PFSK-1 (cell line): Measurements from ENCODE around the gene APBB1IP.

ENCODE experiments used
- FOXP2 ChIP-seq: optimal IDR thresholded peaks from 2 replicates; pipeline ENCODE3; 2011; ENCODE audit warnings: borderline replicate concordance, control low read depth, inconsistent platforms; ENCODE audit not compliant: insufficient read depth; ENCODE audit errors: extremely low read length, extremely low read depth
- POLR2AphosphoS5 ChIP-seq: IDR thresholded peaks from 2 replicates; pipeline ENCODE4 v1.6.1; 2012; ENCODE audit warnings: low read depth, mild to moderate bottlenecking, control low read depth, low read length, moderate library complexity
- SIN3A ChIP-seq: IDR thresholded peaks from 2 replicates; pipeline ENCODE4 v1.6.1; 2012; ENCODE audit warnings: mild to moderate bottlenecking, low read length, moderate library complexity, borderline replicate concordance; ENCODE audit not compliant: insufficient read depth
- TAF1 ChIP-seq: IDR thresholded peaks from 2 replicates; pipeline ENCODE4 v1.6.1; 2012; ENCODE audit warnings: low read length, control low read depth, borderline replicate concordance; ENCODE audit not compliant: insufficient read depth
- TF ChIP-seq, protein P1 (sequence below), 2 experiments: IDR thresholded peaks; 2 replicates each; pipeline versions ENCODE4 v1.6.1 to v1.8.0; 2011 to 2012; ENCODE audit warnings: low read depth in 2 of 2, low read length in 2 of 2, control low read depth in 1 of 2, inconsistent platforms in 1 of 2, mild to moderate bottlenecking in 1 of 2, moderate library complexity in 1 of 2; ENCODE audit not compliant: insufficient read depth in 1 of 2

Gene APBB1IP

DNA sequence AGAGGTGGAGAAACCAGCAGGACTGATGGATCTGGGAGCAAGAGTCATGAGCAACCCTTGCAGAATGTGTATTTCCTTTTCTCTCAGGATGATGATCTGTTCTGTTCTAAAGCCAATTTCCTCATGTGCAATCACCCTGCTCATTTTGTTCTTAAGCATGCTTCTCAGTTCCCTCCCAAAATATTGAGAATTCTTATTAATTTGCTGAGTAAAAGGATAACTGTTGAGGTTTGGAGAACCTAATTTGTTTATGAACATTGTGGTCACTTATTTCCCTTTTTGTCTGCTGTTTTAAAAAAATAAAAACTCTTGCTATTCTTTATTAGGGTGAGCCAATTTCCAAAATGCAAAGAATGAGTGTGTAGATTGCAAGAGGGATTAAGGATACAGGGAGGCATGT is 106.8 kb downstream of the APBB1IP start:
- TF ChIP-seq, protein P1, sequence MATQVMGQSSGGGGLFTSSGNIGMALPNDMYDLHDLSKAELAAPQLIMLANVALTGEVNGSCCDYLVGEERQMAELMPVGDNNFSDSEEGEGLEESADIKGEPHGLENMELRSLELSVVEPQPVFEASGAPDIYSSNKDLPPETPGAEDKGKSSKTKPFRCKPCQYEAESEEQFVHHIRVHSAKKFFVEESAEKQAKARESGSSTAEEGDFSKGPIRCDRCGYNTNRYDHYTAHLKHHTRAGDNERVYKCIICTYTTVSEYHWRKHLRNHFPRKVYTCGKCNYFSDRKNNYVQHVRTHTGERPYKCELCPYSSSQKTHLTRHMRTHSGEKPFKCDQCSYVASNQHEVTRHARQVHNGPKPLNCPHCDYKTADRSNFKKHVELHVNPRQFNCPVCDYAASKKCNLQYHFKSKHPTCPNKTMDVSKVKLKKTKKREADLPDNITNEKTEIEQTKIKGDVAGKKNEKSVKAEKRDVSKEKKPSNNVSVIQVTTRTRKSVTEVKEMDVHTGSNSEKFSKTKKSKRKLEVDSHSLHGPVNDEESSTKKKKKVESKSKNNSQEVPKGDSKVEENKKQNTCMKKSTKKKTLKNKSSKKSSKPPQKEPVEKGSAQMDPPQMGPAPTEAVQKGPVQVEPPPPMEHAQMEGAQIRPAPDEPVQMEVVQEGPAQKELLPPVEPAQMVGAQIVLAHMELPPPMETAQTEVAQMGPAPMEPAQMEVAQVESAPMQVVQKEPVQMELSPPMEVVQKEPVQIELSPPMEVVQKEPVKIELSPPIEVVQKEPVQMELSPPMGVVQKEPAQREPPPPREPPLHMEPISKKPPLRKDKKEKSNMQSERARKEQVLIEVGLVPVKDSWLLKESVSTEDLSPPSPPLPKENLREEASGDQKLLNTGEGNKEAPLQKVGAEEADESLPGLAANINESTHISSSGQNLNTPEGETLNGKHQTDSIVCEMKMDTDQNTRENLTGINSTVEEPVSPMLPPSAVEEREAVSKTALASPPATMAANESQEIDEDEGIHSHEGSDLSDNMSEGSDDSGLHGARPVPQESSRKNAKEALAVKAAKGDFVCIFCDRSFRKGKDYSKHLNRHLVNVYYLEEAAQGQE (IDR thresholded peaks at IDR 0.05; ENCODE audit: insufficient read depth in 1 of 2, low read depth in 2 of 2, low read length in 2 of 2), result no peak
- no peak for TF ChIP-seq SIN3A
- no peak for TF ChIP-seq POLR2AphosphoS5
- TF ChIP-seq FOXP2, result no peak
- TF ChIP-seq TAF1, result no peak

DNA sequence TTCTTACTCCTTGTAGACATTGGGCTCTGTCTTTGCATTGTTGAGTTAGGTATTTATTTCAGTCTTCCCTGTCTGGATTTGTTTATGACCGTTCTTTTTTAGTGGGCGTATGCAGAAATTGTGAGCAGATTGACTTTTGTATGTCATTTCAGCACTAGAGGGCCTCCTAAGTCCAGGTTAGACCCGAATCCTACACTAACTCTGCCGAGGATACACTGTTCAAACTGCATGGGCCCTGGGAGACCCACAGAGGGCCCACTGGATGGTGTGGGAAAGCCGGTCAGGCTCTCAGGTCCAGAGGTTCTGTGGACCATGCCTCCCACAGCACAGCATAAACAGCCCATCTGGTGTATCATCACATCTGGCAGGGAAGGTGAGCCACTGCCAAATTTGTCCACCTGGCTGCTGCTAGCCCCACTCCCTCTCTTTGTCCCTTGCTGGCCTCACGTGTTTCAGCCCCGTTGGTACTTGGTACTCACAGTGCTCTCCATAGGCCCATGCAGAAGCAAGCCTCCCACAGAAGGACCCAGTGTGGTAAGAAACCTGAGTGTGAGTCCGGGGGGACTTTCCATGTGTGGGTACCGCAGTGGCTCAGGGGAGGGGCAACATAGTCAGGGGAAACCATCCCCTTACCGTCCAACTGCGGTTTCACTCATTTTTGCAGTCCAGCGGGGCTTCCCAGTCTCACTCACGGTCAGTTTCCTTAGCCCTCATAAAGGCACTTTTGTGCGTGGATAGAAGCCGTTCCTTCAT is 112.8 kb downstream of the APBB1IP start:
- TF ChIP-seq POLR2AphosphoS5, result no peak
- TF ChIP-seq, protein P1 (IDR thresholded peaks at IDR 0.05; ENCODE audit: insufficient read depth in 1 of 2, low read depth in 2 of 2, low read length in 2 of 2), result no peak

DNA sequence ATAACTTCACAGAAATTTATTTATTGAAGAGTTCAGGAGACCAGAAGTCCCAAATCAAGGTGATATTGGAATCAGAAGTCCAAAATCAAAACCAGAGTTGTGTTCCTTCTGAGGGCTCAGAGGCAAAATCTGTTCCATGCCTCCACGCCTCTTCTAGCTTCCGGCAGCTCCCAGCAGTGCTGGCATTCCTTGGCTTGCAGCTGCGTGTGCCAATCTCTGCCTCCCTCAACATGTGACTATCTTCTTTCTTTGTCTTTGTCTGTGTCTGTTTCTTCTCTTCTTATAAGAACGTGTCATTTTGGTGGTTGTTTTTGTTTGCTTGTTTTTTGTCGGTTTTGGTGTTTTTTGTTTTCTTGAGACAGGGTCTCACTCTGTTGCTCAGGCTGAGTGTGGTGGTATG is 116.1 kb downstream of the APBB1IP start:
- TF ChIP-seq POLR2AphosphoS5, result no peak

DNA sequence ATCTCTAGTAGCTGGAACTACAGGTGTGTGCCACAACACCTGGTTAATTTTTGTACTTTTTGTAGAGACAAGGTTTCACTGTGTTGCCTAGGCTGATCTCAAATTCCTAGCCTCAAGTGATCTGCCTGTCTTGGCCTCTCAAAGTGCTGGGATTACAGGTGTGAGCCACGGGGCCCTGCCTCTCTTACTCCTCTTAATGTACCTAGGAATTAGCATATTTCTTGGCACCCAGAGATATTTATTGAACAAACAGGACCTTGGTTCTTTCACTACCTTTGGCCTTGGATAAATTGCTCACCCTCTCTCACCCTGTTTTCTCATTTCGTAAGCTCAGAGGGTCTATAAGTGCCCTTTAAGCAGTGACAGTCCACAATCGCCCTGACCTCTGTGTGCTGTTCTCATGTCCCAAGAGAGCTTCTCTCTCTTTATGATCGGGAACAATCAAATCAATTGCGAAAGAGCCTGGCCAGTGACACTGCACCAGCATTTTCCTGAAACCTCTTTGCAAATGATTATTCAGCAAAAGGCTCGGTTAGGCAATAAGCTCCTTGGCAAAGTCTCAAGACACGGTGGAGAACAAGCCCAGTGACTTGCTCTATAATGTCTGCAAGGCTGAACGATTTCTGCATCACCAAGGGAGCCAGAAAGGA is 117.7 kb downstream of the APBB1IP start:
- TF ChIP-seq POLR2AphosphoS5, result no peak
- no peak for TF ChIP-seq SIN3A
- TF ChIP-seq, protein P1 (IDR thresholded peaks at IDR 0.05; ENCODE audit: insufficient read depth in 1 of 2, low read depth in 2 of 2, low read length in 2 of 2), result no peak
- TF ChIP-seq TAF1, result no peak
- no peak for TF ChIP-seq FOXP2

DNA sequence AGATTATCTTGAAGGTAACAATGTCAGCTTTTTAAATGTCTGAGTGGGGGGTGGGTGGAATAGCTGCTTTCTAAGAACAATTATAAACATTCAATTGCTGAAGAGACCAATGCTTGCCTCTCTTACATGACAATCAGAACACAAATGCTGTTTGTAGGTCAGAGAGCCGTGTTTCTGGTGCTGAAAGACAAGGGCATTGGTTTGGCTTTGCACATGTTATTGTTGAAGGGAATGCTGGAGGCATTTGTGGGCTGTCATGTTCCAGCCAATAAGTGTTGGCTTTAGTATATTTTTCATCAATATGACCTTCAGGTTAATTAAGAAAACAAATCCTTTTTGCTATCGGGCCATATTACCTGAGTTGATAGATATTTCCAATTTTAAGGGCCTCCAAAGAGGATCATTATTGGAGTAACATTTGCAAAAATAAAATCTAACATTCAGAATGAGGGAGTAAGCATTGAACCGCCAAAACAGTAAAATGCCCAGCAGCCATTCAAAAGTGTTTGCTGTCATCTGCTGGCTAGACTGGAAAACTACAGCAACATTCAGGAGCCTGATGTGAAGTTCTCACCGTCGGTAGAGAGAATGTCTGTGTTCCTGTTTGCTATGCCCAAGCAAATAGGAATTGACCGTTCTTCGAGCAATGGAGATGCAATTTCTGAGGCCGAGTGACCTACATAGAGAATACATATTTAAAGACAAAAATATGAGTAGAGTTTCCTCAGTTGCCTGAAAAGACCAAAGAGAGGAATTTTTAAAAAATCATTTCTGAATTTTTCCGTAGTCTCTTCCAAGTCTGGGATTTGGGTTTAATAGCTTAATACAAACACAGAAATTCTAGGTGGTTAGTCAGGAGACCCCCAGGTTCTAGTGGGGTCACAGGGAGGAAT is 118.9 kb downstream of the APBB1IP start:
- TF ChIP-seq FOXP2 (no peak), POLR2AphosphoS5 (no peak), SIN3A (no peak), TAF1 (no peak)
- TF ChIP-seq, protein P1 (IDR thresholded peaks at IDR 0.05; ENCODE audit: insufficient read depth in 1 of 2, low read depth in 2 of 2, low read length in 2 of 2), result no peak
